ENCODE data around the gene SAMHD1. TPM values are rescaled to one million over a fixed set of nuclear protein-coding genes. Genes with fewer than 3 reads are reported as not detected.

SAMHD1 gene
- total and polyA plus RNA-seq, 2 of the 13 experiments (the other 11 are each of a cell fraction or from before 2014, with no cell fraction given) = 16.9 to 43.5 TPM

DNA sequence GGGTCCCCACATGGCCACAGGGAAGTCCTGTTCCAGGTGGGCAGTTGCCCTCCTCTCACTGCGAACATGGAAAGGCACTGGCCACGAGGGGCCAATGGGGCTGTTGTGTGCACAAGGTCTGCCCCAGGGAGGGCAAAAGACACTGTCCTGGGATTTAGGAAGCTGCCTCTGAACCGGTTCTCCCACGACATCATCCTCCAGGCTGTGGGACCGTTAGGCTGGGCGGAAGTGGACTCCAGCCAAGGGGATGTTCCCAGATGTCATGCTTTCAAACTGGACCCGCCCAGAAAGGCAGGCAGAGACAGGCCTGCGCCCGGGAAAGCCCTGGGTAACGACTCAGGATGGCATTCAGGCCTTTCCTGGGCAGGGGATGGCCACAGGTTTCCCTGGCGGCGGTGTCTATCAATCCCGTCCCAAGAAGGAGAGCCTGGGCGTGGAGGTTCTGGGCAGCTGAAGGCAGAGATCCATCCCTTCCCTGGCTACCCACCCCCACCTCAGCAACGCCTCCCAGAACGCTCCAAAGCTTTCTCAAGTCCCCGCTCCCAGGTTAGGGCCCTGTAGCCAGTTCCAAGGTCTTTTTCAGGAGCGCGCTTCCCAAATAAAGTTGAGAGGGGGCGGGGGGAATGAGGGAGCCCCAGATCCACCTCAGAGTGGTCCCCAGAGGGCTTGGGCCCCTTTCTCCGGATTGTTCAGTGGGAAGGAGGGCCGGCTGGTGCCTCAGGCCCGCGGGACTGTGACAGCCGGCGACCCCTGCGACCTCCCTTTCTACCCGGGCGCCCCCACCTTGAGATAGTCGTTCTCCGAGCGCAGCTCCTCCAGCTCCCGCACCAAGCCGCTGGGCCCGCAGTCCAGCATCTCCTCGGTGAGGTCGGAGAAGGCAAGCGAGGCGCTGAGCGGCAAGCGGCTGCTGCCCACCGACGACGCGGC, 89.4 kb downstream of the SAMHD1 start (continued):
- TF ChIP-seq, protein P1, sequence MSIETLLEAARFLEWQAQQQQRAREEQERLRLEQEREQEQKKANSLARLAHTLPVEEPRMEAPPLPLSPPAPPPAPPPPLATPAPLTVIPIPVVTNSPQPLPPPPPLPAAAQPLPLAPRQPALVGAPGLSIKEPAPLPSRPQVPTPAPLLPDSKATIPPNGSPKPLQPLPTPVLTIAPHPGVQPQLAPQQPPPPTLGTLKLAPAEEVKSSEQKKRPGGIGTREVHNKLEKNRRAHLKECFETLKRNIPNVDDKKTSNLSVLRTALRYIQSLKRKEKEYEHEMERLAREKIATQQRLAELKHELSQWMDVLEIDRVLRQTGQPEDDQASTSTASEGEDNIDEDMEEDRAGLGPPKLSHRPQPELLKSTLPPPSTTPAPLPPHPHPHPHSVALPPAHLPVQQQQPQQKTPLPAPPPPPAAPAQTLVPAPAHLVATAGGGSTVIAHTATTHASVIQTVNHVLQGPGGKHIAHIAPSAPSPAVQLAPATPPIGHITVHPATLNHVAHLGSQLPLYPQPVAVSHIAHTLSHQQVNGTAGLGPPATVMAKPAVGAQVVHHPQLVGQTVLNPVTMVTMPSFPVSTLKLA (IDR thresholded peaks at IDR 0.05) = no peak
- TF ChIP-seq MAFG (CRISPR knock-in tag; IDR thresholded peaks at IDR 0.05) (no peak), GZF1 (CRISPR knock-in tag; IDR thresholded peaks at IDR 0.05) (no peak), ZNF121 (CRISPR knock-in tag; IDR thresholded peaks at IDR 0.05) (no peak; the same call in 1 of the 2 replicates), GATAD2A (CRISPR knock-in tag; IDR thresholded peaks at IDR 0.05) (no peak), ZNF550 (CRISPR knock-in tag; IDR thresholded peaks at IDR 0.05; ENCODE audit: borderline replicate concordance) (no peak; the same call in 1 of the 2 replicates), ZNF556 (CRISPR knock-in tag; IDR thresholded peaks at IDR 0.05; ENCODE audit: borderline replicate concordance) (peak; percentile 53; the same call in 1 of the 2 replicates), KLF11 (CRISPR knock-in tag; IDR thresholded peaks at IDR 0.05) (peak; percentile 77), ASH2L (IDR thresholded peaks at IDR 0.05; ENCODE audit: insufficient read length, low read depth, low read length) (no peak), ZBTB7A (CRISPR knock-in tag; IDR thresholded peaks at IDR 0.05) (no peak), ZC3H13 (CRISPR knock-in tag; IDR thresholded peaks at IDR 0.05) (0 out of 2 replicates have a peak, but pooled peaks have one; percentile 10), SP4 (CRISPR knock-in tag; IDR thresholded peaks at IDR 0.05) (peak; percentile 59; the same call in 1 of the 2 replicates), KMT2A (CRISPR knock-in tag; IDR thresholded peaks at IDR 0.05) (peak; percentile 42), PHF8 (CRISPR knock-in tag; IDR thresholded peaks at IDR 0.05) (peak; percentile 83)
- TF ChIP-seq, protein P2, sequence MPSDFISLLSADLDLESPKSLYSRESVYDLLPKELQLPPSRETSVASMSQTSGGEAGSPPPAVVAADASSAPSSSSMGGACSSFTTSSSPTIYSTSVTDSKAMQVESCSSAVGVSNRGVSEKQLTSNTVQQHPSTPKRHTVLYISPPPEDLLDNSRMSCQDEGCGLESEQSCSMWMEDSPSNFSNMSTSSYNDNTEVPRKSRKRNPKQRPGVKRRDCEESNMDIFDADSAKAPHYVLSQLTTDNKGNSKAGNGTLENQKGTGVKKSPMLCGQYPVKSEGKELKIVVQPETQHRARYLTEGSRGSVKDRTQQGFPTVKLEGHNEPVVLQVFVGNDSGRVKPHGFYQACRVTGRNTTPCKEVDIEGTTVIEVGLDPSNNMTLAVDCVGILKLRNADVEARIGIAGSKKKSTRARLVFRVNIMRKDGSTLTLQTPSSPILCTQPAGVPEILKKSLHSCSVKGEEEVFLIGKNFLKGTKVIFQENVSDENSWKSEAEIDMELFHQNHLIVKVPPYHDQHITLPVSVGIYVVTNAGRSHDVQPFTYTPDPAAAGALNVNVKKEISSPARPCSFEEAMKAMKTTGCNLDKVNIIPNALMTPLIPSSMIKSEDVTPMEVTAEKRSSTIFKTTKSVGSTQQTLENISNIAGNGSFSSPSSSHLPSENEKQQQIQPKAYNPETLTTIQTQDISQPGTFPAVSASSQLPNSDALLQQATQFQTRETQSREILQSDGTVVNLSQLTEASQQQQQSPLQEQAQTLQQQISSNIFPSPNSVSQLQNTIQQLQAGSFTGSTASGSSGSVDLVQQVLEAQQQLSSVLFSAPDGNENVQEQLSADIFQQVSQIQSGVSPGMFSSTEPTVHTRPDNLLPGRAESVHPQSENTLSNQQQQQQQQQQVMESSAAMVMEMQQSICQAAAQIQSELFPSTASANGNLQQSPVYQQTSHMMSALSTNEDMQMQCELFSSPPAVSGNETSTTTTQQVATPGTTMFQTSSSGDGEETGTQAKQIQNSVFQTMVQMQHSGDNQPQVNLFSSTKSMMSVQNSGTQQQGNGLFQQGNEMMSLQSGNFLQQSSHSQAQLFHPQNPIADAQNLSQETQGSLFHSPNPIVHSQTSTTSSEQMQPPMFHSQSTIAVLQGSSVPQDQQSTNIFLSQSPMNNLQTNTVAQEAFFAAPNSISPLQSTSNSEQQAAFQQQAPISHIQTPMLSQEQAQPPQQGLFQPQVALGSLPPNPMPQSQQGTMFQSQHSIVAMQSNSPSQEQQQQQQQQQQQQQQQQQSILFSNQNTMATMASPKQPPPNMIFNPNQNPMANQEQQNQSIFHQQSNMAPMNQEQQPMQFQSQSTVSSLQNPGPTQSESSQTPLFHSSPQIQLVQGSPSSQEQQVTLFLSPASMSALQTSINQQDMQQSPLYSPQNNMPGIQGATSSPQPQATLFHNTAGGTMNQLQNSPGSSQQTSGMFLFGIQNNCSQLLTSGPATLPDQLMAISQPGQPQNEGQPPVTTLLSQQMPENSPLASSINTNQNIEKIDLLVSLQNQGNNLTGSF (CRISPR knock-in tag; IDR thresholded peaks at IDR 0.05) = no peak
- TF ChIP-seq, protein P3, sequence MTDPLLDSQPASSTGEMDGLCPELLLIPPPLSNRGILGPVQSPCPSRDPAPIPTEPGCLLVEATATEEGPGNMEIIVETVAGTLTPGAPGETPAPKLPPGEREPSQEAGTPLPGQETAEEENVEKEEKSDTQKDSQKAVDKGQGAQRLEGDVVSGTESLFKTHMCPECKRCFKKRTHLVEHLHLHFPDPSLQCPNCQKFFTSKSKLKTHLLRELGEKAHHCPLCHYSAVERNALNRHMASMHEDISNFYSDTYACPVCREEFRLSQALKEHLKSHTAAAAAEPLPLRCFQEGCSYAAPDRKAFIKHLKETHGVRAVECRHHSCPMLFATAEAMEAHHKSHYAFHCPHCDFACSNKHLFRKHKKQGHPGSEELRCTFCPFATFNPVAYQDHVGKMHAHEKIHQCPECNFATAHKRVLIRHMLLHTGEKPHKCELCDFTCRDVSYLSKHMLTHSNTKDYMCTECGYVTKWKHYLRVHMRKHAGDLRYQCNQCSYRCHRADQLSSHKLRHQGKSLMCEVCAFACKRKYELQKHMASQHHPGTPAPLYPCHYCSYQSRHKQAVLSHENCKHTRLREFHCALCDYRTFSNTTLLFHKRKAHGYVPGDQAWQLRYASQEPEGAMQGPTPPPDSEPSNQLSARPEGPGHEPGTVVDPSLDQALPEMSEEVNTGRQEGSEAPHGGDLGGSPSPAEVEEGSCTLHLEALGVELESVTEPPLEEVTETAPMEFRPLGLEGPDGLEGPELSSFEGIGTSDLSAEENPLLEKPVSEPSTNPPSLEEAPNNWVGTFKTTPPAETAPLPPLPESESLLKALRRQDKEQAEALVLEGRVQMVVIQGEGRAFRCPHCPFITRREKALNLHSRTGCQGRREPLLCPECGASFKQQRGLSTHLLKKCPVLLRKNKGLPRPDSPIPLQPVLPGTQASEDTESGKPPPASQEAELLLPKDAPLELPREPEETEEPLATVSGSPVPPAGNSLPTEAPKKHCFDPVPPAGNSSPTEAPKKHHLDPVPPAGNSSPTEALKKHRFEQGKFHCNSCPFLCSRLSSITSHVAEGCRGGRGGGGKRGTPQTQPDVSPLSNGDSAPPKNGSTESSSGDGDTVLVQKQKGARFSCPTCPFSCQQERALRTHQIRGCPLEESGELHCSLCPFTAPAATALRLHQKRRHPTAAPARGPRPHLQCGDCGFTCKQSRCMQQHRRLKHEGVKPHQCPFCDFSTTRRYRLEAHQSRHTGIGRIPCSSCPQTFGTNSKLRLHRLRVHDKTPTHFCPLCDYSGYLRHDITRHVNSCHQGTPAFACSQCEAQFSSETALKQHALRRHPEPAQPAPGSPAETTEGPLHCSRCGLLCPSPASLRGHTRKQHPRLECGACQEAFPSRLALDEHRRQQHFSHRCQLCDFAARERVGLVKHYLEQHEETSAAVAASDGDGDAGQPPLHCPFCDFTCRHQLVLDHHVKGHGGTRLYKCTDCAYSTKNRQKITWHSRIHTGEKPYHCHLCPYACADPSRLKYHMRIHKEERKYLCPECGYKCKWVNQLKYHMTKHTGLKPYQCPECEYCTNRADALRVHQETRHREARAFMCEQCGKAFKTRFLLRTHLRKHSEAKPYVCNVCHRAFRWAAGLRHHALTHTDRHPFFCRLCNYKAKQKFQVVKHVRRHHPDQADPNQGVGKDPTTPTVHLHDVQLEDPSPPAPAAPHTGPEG (CRISPR knock-in tag; IDR thresholded peaks at IDR 0.05) = 0 out of 2 replicates have a peak, but pooled peaks have one; percentile 59
